Skeletal muscle tissue (tissue), 4 donors: ENCODE measurements around the gene DENND2C. TPM values are rescaled to one million over a fixed set of nuclear protein-coding genes. Genes with fewer than 3 reads are reported as not detected.

Experiments
- H3K27ac ChIP-seq: one replicate; pipeline ENCODE4 v1.7.0; 2013; ENCODE audit warnings: mild to moderate bottlenecking, low read depth, low read length, inconsistent platforms
- H3K27me3 ChIP-seq, 3 donors: one replicate each; pipeline ENCODE4 v1.7.0; 2013; ENCODE audit warnings: low read length in 3 of 3; ENCODE audit not compliant: control insufficient read depth in 3 of 3, insufficient read depth in 3 of 3
- H3K36me3 ChIP-seq, 3 donors: one replicate each; pipeline ENCODE4 v1.7.0; 2013; ENCODE audit warnings: low read length in 3 of 3; ENCODE audit not compliant: control insufficient read depth in 3 of 3, insufficient read depth in 3 of 3
- H3K4me1 ChIP-seq, 3 donors: one replicate each; pipeline ENCODE4 v1.7.0; 2013; ENCODE audit warnings: low read length in 3 of 3, mild to moderate bottlenecking in 3 of 3; ENCODE audit not compliant: control insufficient read depth in 3 of 3, insufficient read depth in 3 of 3
- H3K4me3 ChIP-seq, 3 donors: one replicate each; pipeline ENCODE4 v1.7.0; 2013; ENCODE audit warnings: low read length in 3 of 3
- H3K9ac ChIP-seq, 3 donors: one replicate each; pipeline ENCODE4 v1.7.0; 2013; ENCODE audit warnings: low read length in 3 of 3, mild to moderate bottlenecking in 3 of 3, moderate library complexity in 2 of 3, low read depth in 1 of 3
- H3K9me3 ChIP-seq, 3 donors: one replicate each; pipeline ENCODE4 v1.7.0; 2013; ENCODE audit warnings: low read length in 3 of 3; ENCODE audit not compliant: control insufficient read depth in 3 of 3
- total RNA-seq: library from RNA; depleted of rRNA; stranded (reverse); fragments of >200 nt; gene quantifications from one replicate; pipeline ENCODE4 v1.2.3, GENCODE V29; 2014
- donor health status: Osteomylitis.

The DENND2C gene
- total RNA-seq, 1 donor from 2014 or later, result 7.8 TPM

GRCh38 chr1:114618606-114619005 lies 51.2 kb downstream of the DENND2C start:
- Histone ChIP-seq H3K27me3 (no peaks in the 10 kb centered on the region), H3K9me3 (no peaks in the 10 kb centered on the region), H3K36me3 (peaks cover 35 to 69% (median 49%) of the 10 kb centered on the region in 3 donors), H3K4me1 (no peaks in the 10 kb centered on the region), H3K27ac (no peak overlapping the region), H3K9ac (no peak overlapping the region), H3K4me3 (no peak overlapping the region)

- Histone ChIP-seq H3K9me3 (no peaks in the 10 kb centered on the region), H3K27ac (no peak overlapping the region), H3K27me3 (no peaks in the 10 kb centered on the region), H3K9ac (peak overlapping the region in 1 of 3 donors; percentile 30), H3K4me3 (no peak overlapping the region), H3K36me3 (peaks cover 37 to 76% (median 69%) of the 10 kb centered on the region in 3 donors), H3K4me1 (no peaks in the 10 kb centered on the region)
Measured at GRCh38 chr1:114610546-114611245, 59.2 kb downstream of the DENND2C start.

GRCh38 chr1:114609826-114610225 lies 60.0 kb downstream of the DENND2C start:
- Histone ChIP-seq H3K36me3 (peaks cover 37 to 77% (median 74%) of the 10 kb centered on the region in 3 donors), H3K4me3 (no peak overlapping the region), H3K4me1 (no peaks in the 10 kb centered on the region), H3K9me3 (no peaks in the 10 kb centered on the region), H3K27ac (no peak overlapping the region), H3K9ac (no peak overlapping the region), H3K27me3 (no peaks in the 10 kb centered on the region)

DNA sequence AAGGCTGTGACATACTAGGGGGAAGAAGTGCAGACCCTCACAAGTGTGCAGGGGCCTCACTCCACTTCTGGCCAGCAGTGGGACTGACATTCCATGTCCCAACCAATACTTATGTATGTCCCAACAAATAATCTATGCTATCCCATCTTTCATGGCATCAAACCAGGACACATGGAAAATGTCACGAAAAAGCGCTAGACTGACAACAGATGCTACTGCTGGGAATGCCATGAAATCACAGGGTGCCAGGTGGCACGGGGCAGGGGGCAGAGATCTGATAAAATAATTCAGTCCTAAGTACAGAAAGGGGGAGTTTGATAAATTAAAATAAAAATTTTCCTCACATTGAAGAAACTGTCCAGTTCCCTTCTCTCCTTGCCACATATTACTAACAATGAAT lies 60.8 kb downstream of the DENND2C start:
- no peaks in the 10 kb centered on the region for H3K27me3 ChIP-seq
- H3K4me3 ChIP-seq, result no peak overlapping the region
- no peaks in the 10 kb centered on the region for H3K4me1 ChIP-seq
- H3K36me3 ChIP-seq, result peaks cover 39 to 81% (median 78%) of the 10 kb centered on the region in 3 donors
- no peak overlapping the region for H3K27ac ChIP-seq
- no peaks in the 10 kb centered on the region for H3K9me3 ChIP-seq
- no peak overlapping the region for H3K9ac ChIP-seq

GRCh38 chr1:114607223-114607622 lies 62.6 kb downstream of the DENND2C start:
- Histone ChIP-seq H3K9ac (no peak overlapping the region), H3K27ac (no peak overlapping the region), H3K4me3 (no peak overlapping the region), H3K36me3 (peaks cover 34 to 79% (median 79%) of the 10 kb centered on the region in 3 donors), H3K9me3 (no peaks in the 10 kb centered on the region), H3K4me1 (no peaks in the 10 kb centered on the region), H3K27me3 (no peaks in the 10 kb centered on the region)

DNA sequence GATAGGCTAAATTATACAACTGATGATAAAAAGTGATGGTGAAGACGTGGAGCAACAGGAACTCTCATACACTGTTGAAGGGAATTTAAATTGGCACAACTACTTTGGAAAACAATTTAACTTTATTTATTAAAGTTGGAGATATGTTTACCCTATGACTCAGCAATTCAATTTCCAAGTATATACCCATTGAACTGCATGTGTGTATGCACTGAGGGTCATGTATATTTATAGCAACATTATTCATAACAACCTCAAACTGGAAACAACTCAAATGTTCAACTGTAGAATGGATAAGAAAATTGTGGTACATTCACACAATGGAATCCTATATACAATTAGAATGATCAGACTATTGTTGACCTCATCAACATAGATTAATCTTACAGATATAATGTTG lies 71.9 kb downstream of the DENND2C start:
- Histone ChIP-seq H3K9ac (no peak overlapping the region), H3K4me1 (peaks cover 2 to 11% (median 3%) of the 10 kb centered on the region in 3 donors), H3K36me3 (peaks cover 34 to 58% (median 53%) of the 10 kb centered on the region in 3 donors), H3K27me3 (no peaks in the 10 kb centered on the region), H3K4me3 (peak overlapping the region in 1 of 3 donors; percentile 12), H3K27ac (peak overlapping the region; percentile 64), H3K9me3 (no peaks in the 10 kb centered on the region)

DNA sequence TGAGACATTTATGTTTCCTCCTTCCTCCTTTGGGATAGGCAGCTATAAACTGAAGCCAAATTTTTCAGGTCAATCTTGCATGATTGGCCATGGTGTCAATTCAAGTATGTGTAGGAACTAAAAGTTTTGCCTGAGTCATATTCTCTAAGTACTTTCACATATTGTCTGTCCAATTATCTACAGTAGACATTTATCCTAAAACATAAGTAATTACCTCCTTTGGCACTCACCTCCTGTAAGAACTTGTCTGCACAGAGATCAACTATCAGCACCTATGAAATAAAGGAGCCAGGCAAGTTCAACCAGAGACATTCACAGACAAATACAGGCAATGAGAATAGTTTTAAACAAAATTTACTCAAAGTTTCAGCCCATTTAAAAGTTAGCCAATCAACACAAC lies 74.2 kb downstream of the DENND2C start:
- H3K36me3 ChIP-seq, result peaks cover 34 to 52% (median 46%) of the 10 kb centered on the region in 3 donors
- no peak overlapping the region for H3K4me3 ChIP-seq
- peak overlapping the region; percentile 4 for H3K27ac ChIP-seq
- peaks cover 2 to 11% (median 3%) of the 10 kb centered on the region in 3 donors for H3K4me1 ChIP-seq
- no peak overlapping the region for H3K9ac ChIP-seq
- no peaks in the 10 kb centered on the region for H3K9me3 ChIP-seq
- H3K27me3 ChIP-seq, result no peaks in the 10 kb centered on the region

DNA sequence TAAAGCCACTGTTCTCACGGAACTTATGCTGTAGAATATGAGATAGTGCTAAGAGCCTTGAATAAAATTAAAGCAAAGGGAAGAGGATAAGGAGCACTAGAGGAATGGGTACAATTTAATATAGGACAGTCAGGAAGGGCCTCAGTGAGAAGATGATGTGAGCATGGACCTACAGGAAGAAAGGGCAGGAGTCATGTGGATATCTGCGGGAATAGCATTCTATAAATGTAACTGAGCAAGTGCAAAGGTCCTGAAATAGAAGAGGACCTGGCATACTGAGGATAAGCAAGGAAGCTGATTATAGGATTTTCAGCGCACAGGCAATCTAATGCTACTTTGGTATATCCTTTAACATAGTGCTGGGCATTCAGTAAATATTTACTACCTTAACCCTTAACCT lies 75.8 kb downstream of the DENND2C start:
- peak overlapping the region; percentile 32 for H3K27ac ChIP-seq
- peaks cover 27 to 47% (median 35%) of the 10 kb centered on the region in 3 donors for H3K36me3 ChIP-seq
- no peak overlapping the region for H3K4me3 ChIP-seq
- H3K9ac ChIP-seq, result no peak overlapping the region
- H3K4me1 ChIP-seq, result peaks cover 5 to 18% (median 7%) of the 10 kb centered on the region in 3 donors
- no peaks in the 10 kb centered on the region for H3K27me3 ChIP-seq
- H3K9me3 ChIP-seq, result no peaks in the 10 kb centered on the region

GRCh38 chr1:114589122-114589521 lies 80.7 kb downstream of the DENND2C start:
- Histone ChIP-seq H3K9me3 (no peaks in the 10 kb centered on the region), H3K4me1 (peaks cover 12 to 17% (median 16%) of the 10 kb centered on the region in 3 donors), H3K27me3 (no peaks in the 10 kb centered on the region), H3K9ac (no peak overlapping the region), H3K36me3 (peaks cover 32 to 54% (median 46%) of the 10 kb centered on the region in 3 donors), H3K4me3 (no peak overlapping the region), H3K27ac (no peak overlapping the region)

- peaks cover 24 to 48% (median 37%) of the 10 kb centered on the region in 3 donors for H3K36me3 ChIP-seq
- no peak overlapping the region for H3K9ac ChIP-seq
- H3K4me1 ChIP-seq, result peaks cover 12 to 14% (median 13%) of the 10 kb centered on the region in 3 donors
- H3K9me3 ChIP-seq, result no peaks in the 10 kb centered on the region
- no peaks in the 10 kb centered on the region for H3K27me3 ChIP-seq
- peak overlapping the region in 1 of 3 donors; percentile 30 for H3K4me3 ChIP-seq
- peak overlapping the region; percentile 64 for H3K27ac ChIP-seq
Measured at GRCh38 chr1:114588196-114588689, 81.6 kb downstream of the DENND2C start.
